ENCODE data around the gene XYLT1.

XYLT1 gene

GRCh38 chr16:17103216-17103615 is 367.5 kb downstream of the XYLT1 start:
- no peaks in the 10 kb centered on the region for H3K36me3 ChIP-seq (ENCODE audit: control insufficient read depth in 2 of 2, insufficient read depth in 2 of 2, low read length in 2 of 2)
- no peaks in the 10 kb centered on the region for H3K27me3 ChIP-seq (ENCODE audit: control insufficient read depth in 1 of 2, insufficient read depth in 2 of 2, low read length in 2 of 2)
- no peak overlapping the region for H3K27ac ChIP-seq (ENCODE audit: low read length)
- H3K4me3 ChIP-seq (ENCODE audit: low read length in 2 of 2): no peak overlapping the region
- no peak overlapping the region for H3K9ac ChIP-seq (ENCODE audit: low read length in 2 of 2)
- H3K9me3 ChIP-seq (ENCODE audit: control insufficient read depth in 2 of 2, low read length in 2 of 2): peaks cover 3% of the 10 kb centered on the region in 2 donors
- H3K4me1 ChIP-seq (ENCODE audit: control insufficient read depth, insufficient read depth, low read length): no peaks in the 10 kb centered on the region

- Histone ChIP-seq H3K36me3 (ENCODE audit: control insufficient read depth in 2 of 2, insufficient read depth in 2 of 2, low read length in 2 of 2) (no peaks in the 10 kb centered on the region), H3K27ac (ENCODE audit: low read length) (no peak overlapping the region), H3K4me1 (ENCODE audit: control insufficient read depth, insufficient read depth, low read length) (no peaks in the 10 kb centered on the region), H3K4me3 (ENCODE audit: low read length in 2 of 2) (no peak overlapping the region), H3K27me3 (ENCODE audit: control insufficient read depth in 1 of 2, insufficient read depth in 2 of 2, low read length in 2 of 2) (no peaks in the 10 kb centered on the region), H3K9ac (ENCODE audit: low read length in 2 of 2) (no peak overlapping the region), H3K9me3 (ENCODE audit: control insufficient read depth in 2 of 2, low read length in 2 of 2) (peaks cover 3% of the 10 kb centered on the region in 2 donors)
These were observed 369.1 kb downstream of the XYLT1 start for GRCh38 chr16:17101646-17102045.

- no peaks in the 10 kb centered on the region for H3K4me1 ChIP-seq (ENCODE audit: control insufficient read depth, insufficient read depth, low read length)
- no peak overlapping the region for H3K4me3 ChIP-seq (ENCODE audit: low read length in 2 of 2)
- no peaks in the 10 kb centered on the region for H3K36me3 ChIP-seq (ENCODE audit: control insufficient read depth in 2 of 2, insufficient read depth in 2 of 2, low read length in 2 of 2)
- no peaks in the 10 kb centered on the region for H3K27me3 ChIP-seq (ENCODE audit: control insufficient read depth in 1 of 2, insufficient read depth in 2 of 2, low read length in 2 of 2)
- no peak overlapping the region for H3K9ac ChIP-seq (ENCODE audit: low read length in 2 of 2)
- no peak overlapping the region for H3K27ac ChIP-seq (ENCODE audit: low read length)
- H3K9me3 ChIP-seq (ENCODE audit: control insufficient read depth in 2 of 2, low read length in 2 of 2): peaks cover 3% of the 10 kb centered on the region in 2 donors
These were observed 372.1 kb downstream of the XYLT1 start for GRCh38 chr16:17098685-17099084.

- H3K36me3 ChIP-seq (ENCODE audit: control insufficient read depth in 2 of 2, insufficient read depth in 2 of 2, low read length in 2 of 2): no peaks in the 10 kb centered on the region
- no peaks in the 10 kb centered on the region for H3K4me1 ChIP-seq (ENCODE audit: control insufficient read depth, insufficient read depth, low read length)
- H3K27me3 ChIP-seq (ENCODE audit: control insufficient read depth in 1 of 2, insufficient read depth in 2 of 2, low read length in 2 of 2): no peaks in the 10 kb centered on the region
- no peak overlapping the region for H3K9ac ChIP-seq (ENCODE audit: low read length in 2 of 2)
- H3K4me3 ChIP-seq (ENCODE audit: low read length in 2 of 2): no peak overlapping the region
- no peaks in the 10 kb centered on the region for H3K9me3 ChIP-seq (ENCODE audit: control insufficient read depth in 2 of 2, low read length in 2 of 2)
- H3K27ac ChIP-seq (ENCODE audit: low read length): no peak overlapping the region
These were observed 386.6 kb downstream of the XYLT1 start for GRCh38 chr16:17084130-17084529.

GRCh38 chr16:17083628-17084027 is 387.1 kb downstream of the XYLT1 start:
- no peak overlapping the region for H3K9ac ChIP-seq (ENCODE audit: low read length in 2 of 2)
- H3K4me3 ChIP-seq (ENCODE audit: low read length in 2 of 2): no peak overlapping the region
- no peaks in the 10 kb centered on the region for H3K4me1 ChIP-seq (ENCODE audit: control insufficient read depth, insufficient read depth, low read length)
- H3K9me3 ChIP-seq (ENCODE audit: control insufficient read depth in 2 of 2, low read length in 2 of 2): no peaks in the 10 kb centered on the region
- H3K27me3 ChIP-seq (ENCODE audit: control insufficient read depth in 1 of 2, insufficient read depth in 2 of 2, low read length in 2 of 2): no peaks in the 10 kb centered on the region
- H3K36me3 ChIP-seq (ENCODE audit: control insufficient read depth in 2 of 2, insufficient read depth in 2 of 2, low read length in 2 of 2): no peaks in the 10 kb centered on the region
- no peak overlapping the region for H3K27ac ChIP-seq (ENCODE audit: low read length)

GRCh38 chr16:17082095-17082882 is 388.5 kb downstream of the XYLT1 start:
- H3K27ac ChIP-seq (ENCODE audit: low read length): no peak overlapping the region

GRCh38 chr16:17080105-17080504 is 390.7 kb downstream of the XYLT1 start:
- Histone ChIP-seq H3K36me3 (ENCODE audit: control insufficient read depth in 2 of 2, insufficient read depth in 2 of 2, low read length in 2 of 2) (no peaks in the 10 kb centered on the region), H3K9me3 (ENCODE audit: control insufficient read depth in 2 of 2, low read length in 2 of 2) (no peaks in the 10 kb centered on the region), H3K9ac (ENCODE audit: low read length in 2 of 2) (no peak overlapping the region), H3K4me3 (ENCODE audit: low read length in 2 of 2) (no peak overlapping the region), H3K27ac (ENCODE audit: low read length) (no peak overlapping the region), H3K4me1 (ENCODE audit: control insufficient read depth, insufficient read depth, low read length) (no peaks in the 10 kb centered on the region), H3K27me3 (ENCODE audit: control insufficient read depth in 1 of 2, insufficient read depth in 2 of 2, low read length in 2 of 2) (peaks cover 0 to 3% of the 10 kb centered on the region in 2 donors)

More at GRCh38 chr16:17082095-17082882, 388.5 kb downstream of the XYLT1 start:
- Histone ChIP-seq H3K9me3 (ENCODE audit: control insufficient read depth in 2 of 2, low read length in 2 of 2) (no peaks in the 10 kb centered on the region), H3K27me3 (ENCODE audit: control insufficient read depth in 1 of 2, insufficient read depth in 2 of 2, low read length in 2 of 2) (no peaks in the 10 kb centered on the region), H3K9ac (ENCODE audit: low read length in 2 of 2) (no peak overlapping the region), H3K4me3 (ENCODE audit: low read length in 2 of 2) (no peak overlapping the region), H3K4me1 (ENCODE audit: control insufficient read depth, insufficient read depth, low read length) (no peaks in the 10 kb centered on the region), H3K36me3 (ENCODE audit: control insufficient read depth in 2 of 2, insufficient read depth in 2 of 2, low read length in 2 of 2) (no peaks in the 10 kb centered on the region)

GRCh38 chr16:17078931-17079631 is 391.7 kb downstream of the XYLT1 start:
- H3K9ac ChIP-seq (ENCODE audit: low read length in 2 of 2): no peak overlapping the region
- no peaks in the 10 kb centered on the region for H3K4me1 ChIP-seq (ENCODE audit: control insufficient read depth, insufficient read depth, low read length)
- H3K27me3 ChIP-seq (ENCODE audit: control insufficient read depth in 1 of 2, insufficient read depth in 2 of 2, low read length in 2 of 2): peaks cover 0 to 3% of the 10 kb centered on the region in 2 donors

GRCh38 chr16:17076818-17077498 is 393.8 kb downstream of the XYLT1 start:
- Histone ChIP-seq H3K9ac (ENCODE audit: low read length in 2 of 2) (no peak overlapping the region), H3K36me3 (ENCODE audit: control insufficient read depth in 2 of 2, insufficient read depth in 2 of 2, low read length in 2 of 2) (no peaks in the 10 kb centered on the region), H3K4me1 (ENCODE audit: control insufficient read depth, insufficient read depth, low read length) (no peaks in the 10 kb centered on the region), H3K27me3 (ENCODE audit: control insufficient read depth in 1 of 2, insufficient read depth in 2 of 2, low read length in 2 of 2) (peaks cover 0 to 3% of the 10 kb centered on the region in 2 donors), H3K27ac (ENCODE audit: low read length) (no peak overlapping the region), H3K4me3 (ENCODE audit: low read length in 2 of 2) (no peak overlapping the region), H3K9me3 (ENCODE audit: control insufficient read depth in 2 of 2, low read length in 2 of 2) (no peaks in the 10 kb centered on the region)

More at GRCh38 chr16:17078931-17079631, 391.7 kb downstream of the XYLT1 start:
- H3K9me3 ChIP-seq (ENCODE audit: control insufficient read depth in 2 of 2, low read length in 2 of 2): no peaks in the 10 kb centered on the region
- no peaks in the 10 kb centered on the region for H3K36me3 ChIP-seq (ENCODE audit: control insufficient read depth in 2 of 2, insufficient read depth in 2 of 2, low read length in 2 of 2)
- H3K4me3 ChIP-seq (ENCODE audit: low read length in 2 of 2): no peak overlapping the region
- no peak overlapping the region for H3K27ac ChIP-seq (ENCODE audit: low read length)

- Histone ChIP-seq H3K4me3 (ENCODE audit: low read length in 2 of 2) (no peak overlapping the region), H3K9ac (ENCODE audit: low read length in 2 of 2) (no peak overlapping the region), H3K9me3 (ENCODE audit: control insufficient read depth in 2 of 2, low read length in 2 of 2) (no peaks in the 10 kb centered on the region), H3K4me1 (ENCODE audit: control insufficient read depth, insufficient read depth, low read length) (no peaks in the 10 kb centered on the region), H3K36me3 (ENCODE audit: control insufficient read depth in 2 of 2, insufficient read depth in 2 of 2, low read length in 2 of 2) (no peaks in the 10 kb centered on the region), H3K27ac (ENCODE audit: low read length) (no peak overlapping the region), H3K27me3 (ENCODE audit: control insufficient read depth in 1 of 2, insufficient read depth in 2 of 2, low read length in 2 of 2) (peaks cover 0 to 3% of the 10 kb centered on the region in 2 donors)
These were observed 394.5 kb downstream of the XYLT1 start for GRCh38 chr16:17076092-17076754.

All from stomach smooth muscle (tissue), 2 donors.